Activated CD4-positive, alpha-beta memory T cell treated with anti-CD3 and anti-CD28 coated beads for 36 hours (primary cell): Measurements from ENCODE around the gene MRPL53. TPM values are rescaled to one million over a fixed set of nuclear protein-coding genes. Genes with fewer than 3 reads are reported as not detected.

Experiments
- CTCF ChIA-PET: fragments of 350-600 bp; sonication (Branson Sonifier 250); formaldehyde crosslinking; loops from one replicate; lab custom pipeline; 2021; ENCODE audit warnings: antibody characterized with exemption, inconsistent platforms; lab: Charles Lee
- POLR2A ChIA-PET: fragments of 350-600 bp; sonication (Branson Sonifier 250); formaldehyde crosslinking; loops from one replicate; lab custom pipeline; 2021; ENCODE audit warnings: antibody characterized with exemption; lab: Charles Lee
- DNase-seq: peaks from one replicate; pipeline ENCODE4 v3.0.0-alpha.2; 2020
- H3K27ac Mint-ChIP-seq: one replicate; pipeline ENCODE4 v1.8.0; 2021; ENCODE audit warnings: mixed read lengths
- H3K27me3 Mint-ChIP-seq: one replicate; pipeline ENCODE4 v1.8.0; 2021; ENCODE audit warnings: mixed read lengths
- H3K36me3 Mint-ChIP-seq: one replicate; pipeline ENCODE4 v1.8.0; 2021; ENCODE audit warnings: mixed read lengths
- H3K4me1 Mint-ChIP-seq: one replicate; pipeline ENCODE4 v1.8.0; 2021; ENCODE audit warnings: low read depth, mixed read lengths
- H3K4me3 Mint-ChIP-seq: one replicate; pipeline ENCODE4 v1.8.0; 2021; ENCODE audit warnings: mild to moderate bottlenecking, mixed read lengths
- H3K9me3 Mint-ChIP-seq: one replicate; pipeline ENCODE4 v1.8.0; 2021; ENCODE audit warnings: mixed read lengths
- intact Hi-C: fragments of 100-400 bp; cut with micrococcal nuclease; formaldehyde crosslinking; loops from one replicate; pipeline ENCODE4 v1.15.1; 2023
- total RNA-seq, 2 experiments: library from RNA; stranded (reverse); gene quantifications; one replicate each; pipeline ENCODE4 v1.2.3, GENCODE V29; 2021

Gene MRPL53
- total RNA-seq, 2 experiments from 2014 or later = 117 to 121 TPM

- intact Hi-C loops = no loop called here
- Mint-ChIP-seq H3K4me1 (peaks cover 49% of the 10 kb centered on the region), H3K4me3 (peak overlapping the region; percentile 65), H3K36me3 (peaks cover 23% of the 10 kb centered on the region), H3K9me3 (no peaks in the 10 kb centered on the region), H3K27ac (no peak overlapping the region), H3K27me3 (peaks cover 63% of the 10 kb centered on the region)
- ChIA-PET CTCF (interaction anchor here (0.7 to 3.7 kb wide), 4 partner anchors 17 to 86 kb away, joined by 3 to 15 read pairs (median 6); partner anchors contain the start of genes CCDC142 and TTC31), POLR2A (interaction anchor here (0.7 kb wide), 1 partner anchor 9 kb away, joined by 3 read pairs; no protein-coding TSS in a partner anchor)
- no peak for DNase-seq
Observed at GRCh38 chr2:74501335-74502071, 29.0 kb upstream of the MRPL53 start.

GRCh38 chr2:74500578-74500946 lies 28.1 kb upstream of the MRPL53 start:
- peaks cover 18% of the 10 kb centered on the region for H3K36me3 Mint-ChIP-seq
- ChIA-PET CTCF (interaction anchor here (1.2 to 3.7 kb wide), 3 partner anchors 18 to 87 kb away, joined by 4 to 15 read pairs (median 9); partner anchors contain the start of genes CCDC142 and TTC31), POLR2A (interaction anchor here (1.1 to 1.4 kb wide), 3 partner anchors 16 to 41 kb away, joined by 3 to 4 read pairs (median 3); partner anchors contain the start of gene CCDC142)
- H3K27ac Mint-ChIP-seq = no peak overlapping the region
- H3K4me3 Mint-ChIP-seq = no peak overlapping the region
- no peaks in the 10 kb centered on the region for H3K9me3 Mint-ChIP-seq
- peaks cover 63% of the 10 kb centered on the region for H3K27me3 Mint-ChIP-seq
- no peak for DNase-seq
- H3K4me1 Mint-ChIP-seq = peaks cover 47% of the 10 kb centered on the region
- intact Hi-C loops = no loop called here

GRCh38 chr2:74499940-74500577 lies 27.6 kb upstream of the MRPL53 start:
- peaks cover 13% of the 10 kb centered on the region for H3K36me3 Mint-ChIP-seq
- H3K9me3 Mint-ChIP-seq = no peaks in the 10 kb centered on the region
- peaks cover 46% of the 10 kb centered on the region for H3K4me1 Mint-ChIP-seq
- intact Hi-C loops = loop anchor here (5.0 kb wide), 1 partner anchor 32 kb away; no protein-coding TSS in a partner anchor
- ChIA-PET CTCF (interaction anchor here (0.8 to 2.0 kb wide), 3 partner anchors 17 to 87 kb away, joined by 3 to 9 read pairs (median 4); partner anchors contain the start of genes CCDC142 and TTC31), POLR2A (interaction anchor here (1.1 to 1.4 kb wide), 3 partner anchors 16 to 40 kb away, joined by 3 to 4 read pairs (median 3); partner anchors contain the start of gene CCDC142)
- H3K27ac Mint-ChIP-seq = no peak overlapping the region
- H3K4me3 Mint-ChIP-seq = no peak overlapping the region
- DNase-seq = no peak
- peaks cover 63% of the 10 kb centered on the region for H3K27me3 Mint-ChIP-seq

GRCh38 chr2:74499267-74499939 lies 26.9 kb upstream of the MRPL53 start, which contains the start of gene LBX2:
LBX2 (minus strand) TSS chr2:74499603; CDS start chr2:74499537, 66 bp downstream.
- intact Hi-C loops = loop anchor here (5.0 kb wide), 1 partner anchor 33 kb away; no protein-coding TSS in a partner anchor
- H3K4me1 Mint-ChIP-seq = peaks cover 41% of the 10 kb centered on the region
- H3K27ac Mint-ChIP-seq = no peak within 1 kb of the TSS
- peaks cover 6% of the 10 kb centered on the region for H3K36me3 Mint-ChIP-seq
- no peaks in the 10 kb centered on the region for H3K9me3 Mint-ChIP-seq
- ChIA-PET POLR2A (interaction anchor here (1.1 to 1.4 kb wide), 2 partner anchors 17 to 40 kb away, joined by 3 read pairs; partner anchors contain the start of gene CCDC142), CTCF (interaction anchor here (0.8 to 1.7 kb wide), 3 partner anchors 16 to 90 kb away, joined by 3 to 4 read pairs (median 3); partner anchors contain the start of genes CCDC142 and TTC31)
- H3K4me3 Mint-ChIP-seq = peak within 1 kb of the TSS; percentile 75
- peaks cover 58% of the 10 kb centered on the region for H3K27me3 Mint-ChIP-seq
- DNase-seq = peak; percentile 49

GRCh38 chr2:74498500-74499266 lies 26.2 kb upstream of the MRPL53 start:
- H3K36me3 Mint-ChIP-seq = peaks cover under 1% of the 10 kb centered on the region
- peak; percentile 58 for DNase-seq
- ChIA-PET CTCF (interaction anchor here (0.9 to 1.7 kb wide), 3 partner anchors 16 to 91 kb away, joined by 3 to 7 read pairs (median 3); partner anchors contain the start of genes CCDC142 and TTC31), POLR2A (interaction anchor here (1.0 to 1.3 kb wide), 3 partner anchors 15 to 31 kb away, joined by 3 to 5 read pairs (median 5); partner anchors contain the start of genes AUP1, CCDC142, HTRA2 and TTC31)
- peaks cover 51% of the 10 kb centered on the region for H3K27me3 Mint-ChIP-seq
- H3K4me1 Mint-ChIP-seq = peaks cover 35% of the 10 kb centered on the region
- intact Hi-C loops = loop anchor here (1.0 to 5.0 kb wide), 3 partner anchors 15 to 34 kb away; partner anchors contain the start of gene TTC31
- no peaks in the 10 kb centered on the region for H3K9me3 Mint-ChIP-seq
- peak overlapping the region; percentile 75 for H3K4me3 Mint-ChIP-seq
- peak overlapping the region; percentile 20 for H3K27ac Mint-ChIP-seq

- H3K9me3 Mint-ChIP-seq = no peaks in the 10 kb centered on the region
- DNase-seq = peak; percentile 42
- H3K4me1 Mint-ChIP-seq = peaks cover 28% of the 10 kb centered on the region
- H3K27me3 Mint-ChIP-seq = peaks cover 45% of the 10 kb centered on the region
- H3K27ac Mint-ChIP-seq = peak overlapping the region; percentile 20
- ChIA-PET CTCF (interaction anchor here (0.9 to 1.7 kb wide), 3 partner anchors 15 to 92 kb away, joined by 3 to 7 read pairs (median 3); partner anchors contain the start of genes CCDC142 and TTC31), POLR2A (interaction anchor here (1.0 to 1.8 kb wide), 4 partner anchors 9 to 31 kb away, joined by 3 to 6 read pairs (median 5); partner anchors contain the start of genes AUP1, CCDC142, HTRA2 and PCGF1)
- intact Hi-C loops = loop anchor here (1.0 to 5.0 kb wide), 3 partner anchors 15 to 34 kb away; partner anchors contain the start of gene TTC31
- H3K4me3 Mint-ChIP-seq = peak overlapping the region; percentile 75
- H3K36me3 Mint-ChIP-seq = peaks cover 3% of the 10 kb centered on the region
Observed at GRCh38 chr2:74497777-74498499, 25.5 kb upstream of the MRPL53 start.

GRCh38 chr2:74496997-74497776 lies 24.7 kb upstream of the MRPL53 start:
- CTCF ChIA-PET = interaction anchor here (0.9 to 1.5 kb wide), 2 partner anchors 15 to 78 kb away, joined by 3 to 7 read pairs; partner anchors contain the start of genes CCDC142 and TTC31
- Mint-ChIP-seq H3K27me3 (peaks cover 39% of the 10 kb centered on the region), H3K4me1 (peaks cover 21% of the 10 kb centered on the region), H3K9me3 (no peaks in the 10 kb centered on the region), H3K27ac (no peak overlapping the region), H3K4me3 (peak overlapping the region; percentile 75), H3K36me3 (peaks cover 7% of the 10 kb centered on the region)
- no peak for DNase-seq
- POLR2A ChIA-PET = interaction anchor here (1.0 to 1.8 kb wide), 4 partner anchors 10 to 32 kb away, joined by 3 to 6 read pairs (median 5); partner anchors contain the start of genes AUP1, CCDC142, HTRA2 and PCGF1
- intact Hi-C loops = loop anchor here (5.0 kb wide), 1 partner anchor 35 kb away; no protein-coding TSS in a partner anchor

- no peak overlapping the region for H3K27ac Mint-ChIP-seq
- POLR2A ChIA-PET = no interaction called here
- H3K4me1 Mint-ChIP-seq = peaks cover 17% of the 10 kb centered on the region
- no peak for DNase-seq
- H3K4me3 Mint-ChIP-seq = no peak overlapping the region
- intact Hi-C loops = loop anchor here (5.0 kb wide), 1 partner anchor 37 kb away; no protein-coding TSS in a partner anchor
- CTCF ChIA-PET = interaction anchor here (0.7 kb wide), 1 partner anchor 49 kb away, joined by 3 read pairs; no protein-coding TSS in a partner anchor
- H3K9me3 Mint-ChIP-seq = no peaks in the 10 kb centered on the region
- peaks cover 15% of the 10 kb centered on the region for H3K36me3 Mint-ChIP-seq
- peaks cover 23% of the 10 kb centered on the region for H3K27me3 Mint-ChIP-seq
Observed at GRCh38 chr2:74495440-74495839, 23.0 kb upstream of the MRPL53 start.

- H3K4me3 Mint-ChIP-seq = no peak overlapping the region
- no peaks in the 10 kb centered on the region for H3K9me3 Mint-ChIP-seq
- no peak overlapping the region for H3K27ac Mint-ChIP-seq
- CTCF ChIA-PET = interaction anchor here (0.6 to 1.4 kb wide), 3 partner anchors 10 to 13 kb away, joined by 3 to 6 read pairs (median 4); partner anchors contain the start of genes CCDC142 and TTC31
- no peak for DNase-seq
- intact Hi-C loops = no loop called here
- POLR2A ChIA-PET = interaction anchor here (1.1 kb wide), 1 partner anchor 21 kb away, joined by 3 read pairs; no protein-coding TSS in a partner anchor
- peaks cover 11% of the 10 kb centered on the region for H3K4me1 Mint-ChIP-seq
- peaks cover 7% of the 10 kb centered on the region for H3K27me3 Mint-ChIP-seq
- H3K36me3 Mint-ChIP-seq = peaks cover 20% of the 10 kb centered on the region
Observed at GRCh38 chr2:74493546-74493945, 21.1 kb upstream of the MRPL53 start.
